H1 (cell line): Measurements from ENCODE around the gene SLC16A9.

Experiments
- CEBPB ChIP-seq: IDR thresholded peaks from 2 replicates; pipeline ENCODE4 v1.6.1; 2012; ENCODE audit warnings: low read depth, low read length
- CTCF ChIP-seq, 3 experiments: IDR thresholded peaks; 1 replicate in 2 of 3; 2 replicates in 1 of 3; pipeline versions ENCODE4 v1.5.1 to v1.6.1; 2011; ENCODE audit warnings: low read length in 3 of 3, mild to moderate bottlenecking in 3 of 3, inconsistent platforms in 2 of 3, low read depth in 1 of 3, moderate library complexity in 1 of 3; ENCODE audit not compliant: insufficient read depth in 1 of 3; ENCODE audit errors: control extremely low read depth in 1 of 3
- EP300 ChIP-seq, 2 experiments: IDR thresholded peaks; 1 replicate in 1 of 2; 2 replicates in 1 of 2; pipeline ENCODE4 v1.6.1; 2011 to 2012; ENCODE audit warnings: low read depth in 2 of 2, low read length in 2 of 2, mild to moderate bottlenecking in 2 of 2, borderline replicate concordance in 1 of 2, inconsistent platforms in 1 of 2, moderate library complexity in 1 of 2
- EZH2 ChIP-seq: fragments of 200-600 bp; sonication (generic); IDR thresholded peaks from 2 replicates; pipeline ENCODE4 v1.7.1; 2012; ENCODE audit warnings: low read depth, mild to moderate bottlenecking, moderate library complexity, low read length, inconsistent platforms; ENCODE audit not compliant: severe bottlenecking
- KDM1A ChIP-seq: fragments of 200-600, 300-600 bp; sonication (generic); IDR thresholded peaks from 2 replicates; pipeline ENCODE4 v1.7.1; 2016; ENCODE audit warnings: mild to moderate bottlenecking, low read length, borderline replicate concordance
- POLR2A ChIP-seq, 2 experiments: IDR thresholded peaks; 1 replicate in 1 of 2; 2 replicates in 1 of 2; pipeline ENCODE4 v1.6.1; 2011; ENCODE audit warnings: low read depth in 2 of 2, low read length in 2 of 2, mild to moderate bottlenecking in 2 of 2; ENCODE audit errors: control extremely low read depth in 1 of 2
- RAD21 ChIP-seq, 2 experiments: IDR thresholded peaks in 1 of 2; conservative IDR thresholded peaks in 1 of 2; 2 replicates each; pipeline ENCODE4 v1.6.1; 2011; ENCODE audit warnings: low read depth in 2 of 2, low read length in 2 of 2, improper control_type of control experiment in 1 of 2, inconsistent platforms in 1 of 2, mild to moderate bottlenecking in 1 of 2, moderate library complexity in 1 of 2
- RBBP5 ChIP-seq: IDR thresholded peaks from 2 replicates; pipeline ENCODE4 v1.7.1; 2012; ENCODE audit warnings: low read depth, mild to moderate bottlenecking, inconsistent platforms, low read length, moderate library complexity, borderline replicate concordance
- SIN3A ChIP-seq, 2 experiments: IDR thresholded peaks in 1 of 2; conservative IDR thresholded peaks in 1 of 2; 2 replicates each; pipeline ENCODE4 v1.6.1; 2011 to 2012; ENCODE audit warnings: low read length in 2 of 2, improper control_type of control experiment in 1 of 2, low read depth in 1 of 2, mild to moderate bottlenecking in 1 of 2
- TEAD4 ChIP-seq: IDR thresholded peaks from 2 replicates; pipeline ENCODE4 v1.6.1; 2012; ENCODE audit warnings: low read depth, low read length, inconsistent platforms, mixed read lengths

GRCh38 chr10:59606551-59606961 lies 103.1 kb downstream of the SLC16A9 start:
- TF ChIP-seq SIN3A (conservative IDR thresholded peaks at IDR 0.05 in 1 of 2, IDR thresholded peaks at IDR 0.05 in 1 of 2; ENCODE audit: low read depth in 1 of 2, low read length in 2 of 2) = no peak
- TF ChIP-seq CTCF (IDR thresholded peaks at IDR 0.05; ENCODE audit: control extremely low read depth in 1 of 3, insufficient read depth in 1 of 3, low read depth in 1 of 3, low read length in 3 of 3) = no peak
- no peak for TF ChIP-seq EP300 (IDR thresholded peaks at IDR 0.05; ENCODE audit: borderline replicate concordance in 1 of 2, low read depth in 2 of 2, low read length in 2 of 2)
- no peak for TF ChIP-seq RBBP5
- no peak for TF ChIP-seq KDM1A
- no peak for TF ChIP-seq CEBPB
- TF ChIP-seq EZH2 = no peak
- no peak for TF ChIP-seq RAD21 (IDR thresholded peaks at IDR 0.05 in 1 of 2, conservative IDR thresholded peaks at IDR 0.05 in 1 of 2; ENCODE audit: low read depth in 2 of 2, low read length in 2 of 2)
- no peak for TF ChIP-seq TEAD4
- no peak for TF ChIP-seq POLR2A (IDR thresholded peaks at IDR 0.05; ENCODE audit: control extremely low read depth in 1 of 2, low read depth in 2 of 2, low read length in 2 of 2)
